ENCODE measurements around the gene CDK14.

Gene CDK14

GRCh38 chr7:90645784-90646183 is 49.7 kb downstream of the CDK14 start:
- DNase-seq: no peak

GRCh38 chr7:90648107-90648506 is 52.0 kb downstream of the CDK14 start:
- no peak for DNase-seq

GRCh38 chr7:90648834-90649233 is 52.7 kb downstream of the CDK14 start:
- no peak for DNase-seq

- no peak for DNase-seq
Measured at GRCh38 chr7:90654718-90655427, 58.8 kb downstream of the CDK14 start.

- DNase-seq: no peak
Measured at GRCh38 chr7:90655566-90655965, 59.4 kb downstream of the CDK14 start.

- DNase-seq: no peak
Measured at GRCh38 chr7:90657481-90657880, 61.4 kb downstream of the CDK14 start.

GRCh38 chr7:90660100-90660499 is 64.0 kb downstream of the CDK14 start:
- no peak for DNase-seq

GRCh38 chr7:90660819-90661218 is 64.7 kb downstream of the CDK14 start:
- DNase-seq: no peak

- DNase-seq: no peak
Measured at GRCh38 chr7:90661290-90662151, 65.4 kb downstream of the CDK14 start.

GRCh38 chr7:90663176-90663575 is 67.1 kb downstream of the CDK14 start:
- no peak for DNase-seq

- DNase-seq: no peak
Measured at GRCh38 chr7:90666186-90666585, 70.1 kb downstream of the CDK14 start.

- no peak for DNase-seq
Measured at GRCh38 chr7:90668992-90669391, 72.9 kb downstream of the CDK14 start.

- DNase-seq: no peak
Measured at GRCh38 chr7:90669492-90669891, 73.4 kb downstream of the CDK14 start.

GRCh38 chr7:90671571-90671970 is 75.5 kb downstream of the CDK14 start:
- no peak for DNase-seq

GRCh38 chr7:90672210-90672609 is 76.1 kb downstream of the CDK14 start:
- no peak for DNase-seq

- no peak for DNase-seq
Measured at GRCh38 chr7:90674625-90675024, 78.5 kb downstream of the CDK14 start.

- no peak for DNase-seq
Measured at GRCh38 chr7:90675982-90676381, 79.9 kb downstream of the CDK14 start.

GRCh38 chr7:90677486-90678404 is 81.6 kb downstream of the CDK14 start:
- DNase-seq: no peak

- no peak for DNase-seq
Measured at GRCh38 chr7:90678986-90679385, 82.9 kb downstream of the CDK14 start.

GRCh38 chr7:90680484-90680883 is 84.4 kb downstream of the CDK14 start:
- no peak for DNase-seq

- no peak for DNase-seq
Measured at GRCh38 chr7:90681336-90682022, 85.4 kb downstream of the CDK14 start.

GRCh38 chr7:90686146-90686545 is 90.0 kb downstream of the CDK14 start:
- no peak for DNase-seq

GRCh38 chr7:90688810-90689209 is 92.7 kb downstream of the CDK14 start:
- DNase-seq: no peak

Measured in CD4-positive, alpha-beta T cell treated with Interferon alpha-2 for 1 hour (primary cell).